GM08714 (cell line): ENCODE measurements around the gene DUSP16.

Source experiments
- H3K4me3 ChIP-seq: fragments of 200-500 bp; sonication (Bioruptor generic); 2 replicates; pipeline ENCODE4 v1.5.1; 2014; ENCODE audit warnings: mild to moderate bottlenecking, low read length, inconsistent platforms
- ZNF274 ChIP-seq: IDR thresholded peaks from 2 replicates; pipeline ENCODE4 v1.6.1; 2012; ENCODE audit warnings: mild to moderate bottlenecking, low read depth, low read length

DUSP16 gene

DNA sequence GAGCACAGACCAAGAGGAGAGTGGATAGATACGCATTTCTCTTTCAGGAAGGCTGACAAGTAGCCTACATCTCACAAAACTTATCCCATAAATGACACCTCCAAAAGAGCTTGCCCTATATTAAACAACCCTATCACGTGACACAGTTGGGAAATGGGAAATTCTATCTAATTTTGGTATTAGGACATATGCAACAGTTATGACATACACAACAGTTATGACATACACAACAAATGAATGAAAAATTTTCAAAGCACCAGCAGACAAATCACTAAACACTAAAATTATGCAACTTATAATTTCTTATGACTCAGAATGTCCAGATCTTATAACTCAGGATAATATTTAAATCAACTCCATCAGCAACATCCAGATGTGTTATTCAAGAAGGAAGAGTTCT is 54.1 kb downstream of the DUSP16 start:
- H3K4me3 ChIP-seq: no peak overlapping the region
- no peak for TF ChIP-seq ZNF274

GRCh38 chr12:12507121-12507520 is 55.5 kb downstream of the DUSP16 start:
- TF ChIP-seq ZNF274: no peak
- no peak overlapping the region for H3K4me3 ChIP-seq

DNA sequence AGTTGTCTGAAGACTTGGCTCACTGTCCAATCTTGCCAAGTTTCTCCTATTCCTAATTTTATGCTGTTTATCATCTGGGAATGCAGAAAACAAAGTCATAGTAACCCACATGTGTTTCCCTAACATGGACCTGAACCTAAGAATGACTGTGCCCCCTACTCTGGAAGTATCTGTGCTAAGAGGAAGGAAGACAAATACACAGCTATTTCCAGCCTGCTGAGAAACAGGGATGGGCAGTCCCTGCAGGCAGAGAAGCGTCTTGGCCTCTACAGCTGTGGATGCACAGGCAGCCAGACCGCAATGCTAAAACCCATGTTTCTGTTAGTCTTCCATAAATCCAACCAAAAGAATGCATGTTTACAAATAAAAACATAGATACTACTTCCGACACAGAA is 56.2 kb downstream of the DUSP16 start:
- peak overlapping the region; percentile 49 for H3K4me3 ChIP-seq
- no peak for TF ChIP-seq ZNF274

- TF ChIP-seq ZNF274: no peak
- H3K4me3 ChIP-seq: peak overlapping the region; percentile 56
These were observed 56.8 kb downstream of the DUSP16 start for GRCh38 chr12:12505544-12506495.

GRCh38 chr12:12503384-12504078 is 59.1 kb downstream of the DUSP16 start:
- TF ChIP-seq ZNF274: no peak

DNA sequence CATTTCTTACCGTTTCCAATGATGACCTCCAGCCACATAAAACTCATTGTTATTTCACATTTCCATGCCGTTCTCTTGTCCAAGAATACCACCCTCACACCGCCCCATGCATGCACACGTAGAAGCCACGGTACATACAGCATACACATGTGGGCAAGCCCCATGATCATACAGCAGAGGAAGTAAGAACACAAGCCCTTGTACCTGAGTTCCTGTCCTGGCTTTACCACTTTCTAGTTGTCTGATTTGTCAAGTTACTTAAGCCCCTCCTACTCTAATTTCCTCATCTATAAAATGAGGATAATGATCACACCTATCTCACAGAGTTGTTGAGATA is 59.9 kb downstream of the DUSP16 start:
- H3K4me3 ChIP-seq: peak overlapping the region; percentile 29; the same call in 1 of the 2 replicates

More at GRCh38 chr12:12503384-12504078, 59.1 kb downstream of the DUSP16 start:
- peak overlapping the region; percentile 29; the same call in 1 of the 2 replicates for H3K4me3 ChIP-seq

DNA sequence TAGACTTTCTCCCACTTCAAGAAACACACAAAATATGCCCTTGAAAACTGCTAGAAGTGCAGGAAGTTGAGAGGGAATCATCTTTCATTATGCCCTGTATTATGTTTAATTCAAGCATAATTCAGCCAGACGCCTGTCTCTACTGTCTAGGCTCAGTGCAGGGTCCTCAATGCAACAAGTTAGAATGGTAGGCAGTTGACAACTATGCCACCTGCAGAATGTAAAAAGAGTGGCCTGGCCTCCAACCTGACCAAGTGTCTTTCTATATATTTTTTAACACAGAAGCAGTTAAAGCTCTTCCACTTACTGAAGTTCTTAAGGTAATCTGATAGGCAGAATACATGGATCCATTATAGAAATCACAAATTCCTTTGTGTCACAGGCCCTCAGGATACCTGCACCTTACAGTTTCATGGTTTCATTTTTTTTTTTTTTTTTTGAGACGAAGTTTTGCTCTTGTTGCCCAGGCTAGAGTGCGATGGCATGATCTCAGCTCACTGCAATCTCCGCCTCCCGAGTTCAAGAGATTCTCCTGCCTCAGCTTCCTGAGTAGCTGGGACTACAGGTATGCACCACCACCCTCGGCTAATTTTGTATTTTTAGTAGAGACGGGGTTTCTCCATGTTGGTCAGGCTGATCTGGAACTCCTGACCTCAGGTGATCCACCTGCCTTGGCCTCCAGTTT is 60.4 kb downstream of the DUSP16 start:
- peak overlapping the region; percentile 5; the same call in 1 of the 2 replicates for H3K4me3 ChIP-seq

More for the DNA sequence above, 59.9 kb downstream of the DUSP16 start:
- TF ChIP-seq ZNF274: no peak

DNA sequence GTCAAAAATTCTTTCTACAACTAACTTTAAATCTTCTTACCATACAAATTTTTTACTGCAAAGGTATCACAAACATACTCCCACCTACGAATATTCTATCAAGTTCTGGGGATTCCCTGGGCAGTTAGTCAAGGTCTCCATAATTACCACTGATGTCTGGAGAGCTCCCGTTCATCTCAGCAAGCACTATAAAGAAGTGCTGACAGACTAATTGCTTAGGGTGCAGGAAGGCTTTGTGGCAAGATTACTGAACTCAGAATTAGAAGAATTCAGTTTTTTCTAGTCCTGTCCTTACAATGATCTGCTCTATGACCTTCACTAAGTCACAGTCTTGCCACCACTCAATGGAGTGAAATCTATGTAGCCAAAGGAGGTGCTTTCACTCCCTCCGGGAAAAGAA is 61.5 kb downstream of the DUSP16 start:
- TF ChIP-seq ZNF274: no peak
- no peak overlapping the region for H3K4me3 ChIP-seq

GRCh38 chr12:12499909-12500604 is 62.6 kb downstream of the DUSP16 start:
- H3K4me3 ChIP-seq: no peak overlapping the region
- TF ChIP-seq ZNF274: no peak

- H3K4me3 ChIP-seq: no peak overlapping the region
- TF ChIP-seq ZNF274: no peak
These were observed 64.5 kb downstream of the DUSP16 start for GRCh38 chr12:12498210-12498609.

DNA sequence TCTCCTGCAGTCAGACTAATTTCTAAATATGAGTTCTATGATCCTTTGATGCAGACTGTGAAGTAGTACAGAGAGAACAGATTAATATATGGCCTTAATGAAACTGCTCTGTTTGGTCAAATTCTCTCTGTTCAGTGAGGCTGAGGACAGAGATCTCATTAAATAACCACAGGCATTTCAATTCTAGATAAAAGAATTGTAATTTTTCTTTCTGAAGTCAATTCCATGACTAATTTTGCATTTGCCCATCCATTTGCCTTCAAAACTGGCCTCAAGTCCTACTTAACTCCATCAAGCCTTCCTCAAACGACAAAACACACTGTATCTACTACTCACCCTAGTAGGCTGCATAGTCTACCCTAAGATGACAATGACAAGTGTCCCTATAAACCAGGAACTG is 67.1 kb downstream of the DUSP16 start:
- no peak for TF ChIP-seq ZNF274
- no peak overlapping the region for H3K4me3 ChIP-seq

DNA sequence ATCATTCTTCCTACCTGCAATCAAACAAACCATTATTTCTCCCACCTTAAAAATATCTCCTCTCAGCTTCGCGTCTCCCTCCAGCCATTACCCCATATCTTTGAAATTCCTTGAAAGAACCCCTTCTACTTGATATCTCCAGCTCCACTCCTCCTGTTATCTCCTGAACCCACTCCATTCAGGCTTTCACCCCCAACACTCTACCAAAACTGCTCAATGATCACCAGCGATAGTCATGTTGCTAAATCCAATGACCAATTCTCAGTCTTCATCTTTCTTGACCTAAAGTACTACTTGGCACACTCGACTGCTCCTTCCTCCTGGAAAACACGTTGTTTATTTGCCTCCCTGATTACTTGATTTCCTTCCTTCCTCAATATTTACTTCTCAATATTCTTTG is 70.1 kb downstream of the DUSP16 start:
- no peak overlapping the region for H3K4me3 ChIP-seq
- TF ChIP-seq ZNF274: no peak

GRCh38 chr12:12491606-12492005 is 71.1 kb downstream of the DUSP16 start:
- no peak for TF ChIP-seq ZNF274
- H3K4me3 ChIP-seq: no peak overlapping the region
